GM21529 (cell line): ENCODE measurements around the gene SMIM44.

Source experiments
- ATAC-seq: cut with Tn5 transposase; IDR thresholded peaks from one replicate; pipeline ENCODE4 v1.9.1; 2021; ENCODE audit not compliant: unreplicated experiment

Gene SMIM44

DNA sequence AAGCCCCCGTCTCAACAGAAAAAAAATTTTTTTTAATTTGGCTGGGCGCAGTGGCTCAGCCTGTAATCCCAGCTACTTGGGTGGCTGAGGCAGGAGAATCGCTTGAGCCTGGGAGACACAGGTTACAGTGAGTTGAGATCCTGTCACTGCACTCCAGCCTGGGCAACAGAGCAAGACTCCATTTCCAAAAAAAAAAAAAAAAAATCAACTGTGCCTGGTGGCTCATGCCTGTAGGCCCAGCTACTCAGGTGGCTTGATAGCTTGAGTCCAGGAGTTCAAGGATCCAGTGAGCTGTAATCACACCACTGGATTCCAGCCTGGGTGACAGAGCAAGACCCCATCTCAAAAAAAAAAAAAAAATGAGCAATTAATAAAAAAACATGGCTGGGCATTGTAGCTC, 18.5 kb upstream of the SMIM44 start:
- no peak for ATAC-seq

DNA sequence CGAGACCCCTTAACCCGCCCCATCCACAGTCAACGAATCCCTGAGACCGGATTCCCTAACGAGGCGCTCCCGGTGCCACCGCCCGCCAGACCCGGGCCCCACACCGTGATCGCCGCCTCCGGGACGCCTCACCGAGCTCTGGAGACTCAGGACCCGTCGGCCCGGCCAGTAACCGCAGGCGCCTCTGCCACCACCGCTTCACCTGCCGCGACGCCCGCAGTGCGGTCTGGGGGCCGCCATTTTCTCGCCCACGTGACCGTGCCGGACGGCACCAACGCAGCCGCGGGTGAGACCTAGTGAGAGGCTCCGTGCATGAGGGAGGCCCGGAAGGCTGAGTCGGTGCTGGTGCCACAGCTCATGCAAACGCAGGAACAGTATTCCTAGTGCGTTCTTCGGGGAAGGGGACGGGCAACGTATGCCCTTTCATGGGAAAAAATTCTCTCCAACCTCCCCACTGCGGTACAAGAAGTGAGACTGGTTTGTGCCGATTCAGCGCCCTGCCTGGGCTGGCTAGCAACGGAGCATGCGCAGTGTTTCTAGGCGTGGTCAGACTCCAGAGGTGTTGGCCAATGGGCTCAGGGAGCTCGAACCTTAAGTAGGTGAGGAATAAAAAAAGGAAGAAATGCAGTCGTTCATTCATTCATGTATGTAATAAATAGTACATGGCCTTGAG, 17.3 kb upstream of the SMIM44 start, which contains the start of gene DOHH:
Gene DOHH, minus strand, starts transcription at position 246 of the 673 bp plus-strand sequence. CDS start 3,860 bp downstream, outside the sequence.
- peak; percentile 77 for ATAC-seq

GRCh38 chr19:3499738-3500428, 16.6 kb upstream of the SMIM44 start:
- no peak for ATAC-seq

DNA sequence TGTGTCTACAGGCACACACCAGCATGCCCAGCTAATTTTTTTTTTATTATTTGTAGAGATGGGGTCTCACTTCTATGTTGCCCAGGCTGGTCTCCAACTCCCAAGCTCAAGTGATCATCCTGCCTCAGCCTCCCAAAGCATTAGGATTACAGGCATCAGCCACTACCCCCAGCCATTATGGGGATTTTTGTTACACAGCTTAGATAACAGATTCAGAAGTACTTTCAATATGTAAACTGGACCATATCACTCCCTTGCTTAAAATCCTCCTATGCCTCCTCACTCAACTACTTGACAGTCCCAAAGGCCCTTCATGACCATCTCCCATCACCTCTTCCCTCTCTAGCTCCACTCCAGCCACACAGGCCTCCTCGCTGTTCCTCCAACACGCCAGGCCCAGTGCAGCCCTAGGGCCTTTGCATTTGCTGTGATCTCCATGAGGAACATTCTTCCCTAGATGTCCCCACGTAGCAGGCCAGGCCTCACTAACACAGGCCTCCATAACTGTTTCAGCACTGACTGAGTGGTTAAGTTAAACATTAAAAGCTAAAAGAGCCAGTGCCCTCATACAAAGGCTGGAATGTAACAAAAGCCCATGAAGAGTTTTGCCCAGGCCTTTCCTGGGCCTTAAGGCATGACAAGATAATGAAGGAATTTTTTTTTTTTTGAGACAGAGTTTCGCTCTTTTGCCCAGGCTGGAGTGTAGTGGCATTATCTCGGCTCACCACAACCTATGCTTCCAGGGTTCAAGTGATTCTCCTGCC, 14.7 kb upstream of the SMIM44 start:
- no peak for ATAC-seq

GRCh38 chr19:3496392-3497273, 13.4 kb upstream of the SMIM44 start:
- no peak for ATAC-seq

- ATAC-seq: no peak
Observed at GRCh38 chr19:3494559-3494958, 11.3 kb upstream of the SMIM44 start.

DNA sequence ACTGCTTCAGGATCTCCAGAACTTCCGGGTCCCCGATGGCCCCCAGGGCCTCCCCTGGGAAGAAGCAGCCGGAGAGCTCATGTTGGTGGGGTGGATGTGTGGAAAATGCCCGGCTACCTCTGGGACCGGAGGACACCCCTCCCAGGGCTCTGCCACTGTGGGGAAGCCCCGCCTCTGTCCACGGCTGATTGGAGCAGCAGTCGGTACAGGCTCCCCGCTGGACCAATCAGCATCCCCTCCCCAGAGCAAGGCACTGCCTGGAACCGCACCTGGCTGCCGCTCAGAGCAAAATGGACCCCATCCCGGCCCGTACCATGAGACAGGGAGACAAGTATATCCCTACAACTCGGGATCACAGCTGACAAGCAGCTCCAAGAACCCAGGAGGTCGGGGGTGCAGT, 10.8 kb upstream of the SMIM44 start:
- no peak for ATAC-seq

GRCh38 chr19:3493651-3494050, 10.4 kb upstream of the SMIM44 start:
- no peak for ATAC-seq

DNA sequence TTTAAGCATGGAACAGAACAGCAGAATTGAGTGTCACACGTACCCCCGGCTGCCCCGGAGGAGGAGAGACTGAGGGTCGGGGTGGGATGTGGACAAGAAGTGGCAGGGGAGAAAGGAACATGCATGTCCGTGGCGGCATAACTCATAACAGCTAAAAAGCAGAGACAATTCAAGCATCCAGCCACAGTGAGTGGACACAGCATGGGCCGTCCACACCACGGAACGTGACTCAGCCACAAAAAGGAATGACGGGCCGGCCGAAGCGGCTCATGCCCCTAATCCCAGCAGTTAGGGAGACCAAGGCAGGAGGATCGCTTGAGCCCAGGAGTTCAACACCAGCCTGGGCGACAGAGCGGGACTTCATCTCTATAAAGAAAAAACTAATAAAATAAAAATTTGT, 9.7 kb upstream of the SMIM44 start:
- ATAC-seq: no peak

- no peak for ATAC-seq
Observed at GRCh38 chr19:3492131-3492839, 9.0 kb upstream of the SMIM44 start.

- no peak for ATAC-seq
Observed at GRCh38 chr19:3491396-3492119, 8.3 kb upstream of the SMIM44 start.

- no peak for ATAC-seq
Observed at GRCh38 chr19:3482507-3483225, 575 bp downstream of the SMIM44 start.

DNA sequence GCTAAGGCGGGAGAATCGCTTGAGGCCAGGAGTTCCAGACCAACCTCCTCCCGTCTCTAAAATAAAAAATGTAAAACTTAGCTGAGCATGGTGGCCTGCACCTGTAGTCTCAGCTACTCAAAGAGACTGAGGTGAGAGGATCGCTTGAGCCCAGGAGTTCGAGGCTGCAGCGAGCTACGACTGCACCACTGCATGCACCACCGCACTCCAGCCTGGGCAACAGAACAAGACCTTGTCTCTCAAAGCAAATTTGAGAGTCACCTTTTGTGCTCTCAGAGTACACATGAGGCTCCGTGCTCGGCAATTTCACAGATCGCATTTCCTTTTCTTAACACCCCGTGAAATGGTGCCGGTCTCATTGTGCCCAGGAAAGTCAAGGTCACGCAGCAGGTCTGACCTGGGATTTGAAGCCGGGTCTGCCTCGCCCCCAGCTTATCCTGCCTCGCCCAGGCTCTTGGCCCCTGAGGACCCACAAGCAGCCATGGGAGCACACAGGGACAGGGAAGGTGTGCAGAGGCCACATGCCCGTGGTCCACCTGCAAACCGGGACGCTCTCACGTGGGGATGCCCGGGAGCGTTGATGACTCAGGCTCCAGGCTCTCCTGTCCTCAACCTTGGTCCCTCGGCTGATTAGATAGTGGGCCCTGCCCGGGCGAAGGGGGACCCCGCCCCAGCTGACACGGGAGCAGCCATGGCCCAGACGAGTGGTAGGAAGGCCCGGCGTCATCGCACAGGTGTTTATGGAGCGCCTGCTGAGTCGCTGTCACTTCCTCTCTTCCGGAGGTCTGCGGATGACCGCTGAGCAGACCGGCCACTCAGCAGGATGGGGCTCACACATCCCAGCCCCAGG, 1.8 kb downstream of the SMIM44 start:
- no peak for ATAC-seq

- ATAC-seq: no peak
Observed at GRCh38 chr19:3480383-3481091, 2.7 kb downstream of the SMIM44 start, which contains the start of gene SMIM24. TSS of gene SMIM24 (minus strand) at chr19:3480525. CDS start at chr19:3480463, 62 bp downstream.

- ATAC-seq: no peak
Observed at GRCh38 chr19:3479834-3480215, 3.4 kb downstream of the SMIM44 start.

GRCh38 chr19:3479177-3479833, 3.9 kb downstream of the SMIM44 start:
- no peak for ATAC-seq
